ENCODE results near the gene GPR45. TPM values are rescaled to one million over a fixed set of nuclear protein-coding genes. Genes with fewer than 3 reads are reported as not detected.

Gene GPR45
- total and polyA plus RNA-seq, 8 donors, result 0.17 TPM; not detected in 7

- Histone ChIP-seq H3K4me3 (no peak overlapping the region), H3K36me3 (no peaks in the 10 kb centered on the region), H3K4me1 (peaks cover 0 to 8% of the 10 kb centered on the region in 2 donors), H3K27me3 (peaks cover 0 to 18% of the 10 kb centered on the region in 2 donors), H3K27ac (no peak overlapping the region), H3K9me3 (no peaks in the 10 kb centered on the region)
- intact Hi-C loops (cut with DNase I), result loop anchor here in 1 of 2 donors (5.0 kb wide), 1 partner anchor 126 kb away; no protein-coding TSS in a partner anchor
- DNase-seq (no peak), ATAC-seq (no peak)
- TF ChIP-seq CTCF (IDR thresholded peaks at IDR 0.05), result no peak
Measured at GRCh38 chr2:105238664-105239240, 2.8 kb upstream of the GPR45 start.

- DNase-seq (no peak), ATAC-seq (no peak)
- intact Hi-C loops (cut with DNase I), result loop anchor here in 1 of 2 donors (5.0 kb wide), 1 partner anchor 128 kb away; no protein-coding TSS in a partner anchor
Measured at GRCh38 chr2:105239924-105240323, 1.6 kb upstream of the GPR45 start.

GRCh38 chr2:105242286-105242993, 897 bp downstream of the GPR45 start:
- H3K27ac ChIP-seq, result no peak overlapping the region
- no peaks in the 10 kb centered on the region for H3K9me3 ChIP-seq
- DNase-seq (no peak), ATAC-seq (no peak)
- peaks cover 0 to 4% of the 10 kb centered on the region in 2 donors for H3K4me1 ChIP-seq
- no peaks in the 10 kb centered on the region for H3K36me3 ChIP-seq
- intact Hi-C loops (cut with DNase I), result no loop called here
- H3K27me3 ChIP-seq, result peaks cover 0 to 2% of the 10 kb centered on the region in 2 donors
- no peak for TF ChIP-seq CTCF (IDR thresholded peaks at IDR 0.05)
- no peak overlapping the region for H3K4me3 ChIP-seq

More at GRCh38 chr2:105239924-105240323, 1.6 kb upstream of the GPR45 start:
- H3K4me1 ChIP-seq, result peaks cover 0 to 8% of the 10 kb centered on the region in 2 donors
- peaks cover 0 to 18% of the 10 kb centered on the region in 2 donors for H3K27me3 ChIP-seq
- no peak for TF ChIP-seq CTCF (IDR thresholded peaks at IDR 0.05)
- no peak overlapping the region for H3K4me3 ChIP-seq
- H3K27ac ChIP-seq, result no peak overlapping the region
- H3K36me3 ChIP-seq, result no peaks in the 10 kb centered on the region
- H3K9me3 ChIP-seq, result no peaks in the 10 kb centered on the region

GRCh38 chr2:105243961-105244360, 2.4 kb downstream of the GPR45 start:
- no peak for TF ChIP-seq CTCF (IDR thresholded peaks at IDR 0.05)
- Histone ChIP-seq H3K27ac (no peak overlapping the region), H3K9me3 (no peaks in the 10 kb centered on the region), H3K4me1 (no peaks in the 10 kb centered on the region), H3K4me3 (no peak overlapping the region), H3K27me3 (no peaks in the 10 kb centered on the region), H3K36me3 (no peaks in the 10 kb centered on the region)
- ATAC-seq (no peak), DNase-seq (no peak)
- intact Hi-C loops (cut with DNase I), result no loop called here

- TF ChIP-seq CTCF (IDR thresholded peaks at IDR 0.05), result no peak
Measured at GRCh38 chr2:105244451-105244850, 2.9 kb downstream of the GPR45 start.

More at GRCh38 chr2:105244451-105244850, 2.9 kb downstream of the GPR45 start:
- Histone ChIP-seq H3K27me3 (no peaks in the 10 kb centered on the region), H3K4me1 (no peaks in the 10 kb centered on the region), H3K4me3 (no peak overlapping the region), H3K27ac (no peak overlapping the region), H3K9me3 (no peaks in the 10 kb centered on the region), H3K36me3 (no peaks in the 10 kb centered on the region)
- no peak for DNase-seq
- no peak for ATAC-seq
- intact Hi-C loops (cut with DNase I), result no loop called here
